OCI-LY1 (cell line): Measurements from ENCODE around the gene CACNA1I.

Experiments used
- H2AFZ ChIP-seq: fragments of 200-600 bp; sonication (generic), shearing (Covaris generic); 2 replicates; pipeline ENCODE4 v1.6.0; 2014; ENCODE audit warnings: antibody characterized with exemption, mild to moderate bottlenecking, low read length
- H3F3A ChIP-seq: fragments of 200-600 bp; sonication (generic), shearing (Covaris generic); 2 replicates; pipeline ENCODE4 v1.6.0; 2014; ENCODE audit warnings: mild to moderate bottlenecking, antibody characterized with exemption, low read length, moderate library complexity; ENCODE audit not compliant: insufficient read depth
- H3K27ac ChIP-seq: fragments of 200-600 bp; sonication (generic); 2 replicates; pipeline ENCODE4 v1.5.1; 2014; ENCODE audit warnings: low read length, mixed run types, mild to moderate bottlenecking, low read depth; ENCODE audit not compliant: poor library complexity, severe bottlenecking
- H3K27me3 ChIP-seq: fragments of 200-600 bp; sonication (generic); 2 replicates; pipeline ENCODE4 v1.6.0; 2014; ENCODE audit warnings: antibody characterized with exemption, mild to moderate bottlenecking, low read length, moderate library complexity; ENCODE audit not compliant: insufficient read depth
- H3K36me3 ChIP-seq: fragments of 200-600 bp; sonication (generic); 2 replicates; pipeline ENCODE4 v1.6.1; 2014; ENCODE audit warnings: mild to moderate bottlenecking, antibody characterized with exemption, low read length, moderate library complexity, mixed read lengths; ENCODE audit not compliant: insufficient read depth
- H3K4me1 ChIP-seq: fragments of 200-600 bp; sonication (generic); 2 replicates; pipeline ENCODE4 v1.5.1; 2014; ENCODE audit warnings: mild to moderate bottlenecking, low read length, moderate library complexity; ENCODE audit not compliant: insufficient read depth, severe bottlenecking
- H3K4me2 ChIP-seq: fragments of 200-600 bp; sonication (generic), shearing (Covaris generic); 2 replicates; pipeline ENCODE4 v1.6.1; 2014; ENCODE audit warnings: low read length
- H3K4me3 ChIP-seq: fragments of 200-600 bp; sonication (generic); 2 replicates; pipeline ENCODE4 v1.5.1; 2014; ENCODE audit warnings: low read length, low read depth, mild to moderate bottlenecking, mixed read lengths; ENCODE audit not compliant: poor library complexity, severe bottlenecking
- H3K79me2 ChIP-seq: fragments of 200-600 bp; shearing (Covaris generic); 2 replicates; pipeline ENCODE4 v1.6.1; 2016; ENCODE audit warnings: mixed run types, low read length, mixed read lengths; ENCODE audit not compliant: insufficient read depth
- H3K9ac ChIP-seq: fragments of 200-600 bp; sonication (generic), shearing (Covaris generic); 2 replicates; pipeline ENCODE4 v1.6.1; 2014; ENCODE audit warnings: mild to moderate bottlenecking, low read length, mixed read lengths
- H3K9me2 ChIP-seq: fragments of 200-600 bp; sonication (generic), shearing (Covaris generic); 2 replicates; pipeline ENCODE4 v1.6.1; 2014; ENCODE audit warnings: low read depth, mild to moderate bottlenecking, low read length, mixed read lengths
- H3K9me3 ChIP-seq: fragments of 200-600 bp; shearing (Covaris generic); 2 replicates; pipeline ENCODE4 v1.6.1; 2014; ENCODE audit warnings: low read length, mixed read lengths
- H4K20me1 ChIP-seq: fragments of 200-600 bp; sonication (generic), shearing (Covaris generic); 2 replicates; pipeline ENCODE4 v1.6.0; 2016; ENCODE audit warnings: mild to moderate bottlenecking, low read length; ENCODE audit not compliant: insufficient read depth
- EZH2 ChIP-seq: fragments of 200-600 bp; sonication (generic), shearing (Covaris generic); IDR thresholded peaks from 2 replicates; pipeline ENCODE4 v1.8.0; 2017; ENCODE audit warnings: borderline replicate concordance, mixed run types, mild to moderate bottlenecking, antibody characterized with exemption, low read length, moderate library complexity, mixed read lengths
- TF ChIP-seq, protein P1 (sequence below): fragments of 200-600 bp; sonication (generic), shearing (Covaris generic); IDR thresholded peaks from 2 replicates; pipeline ENCODE4 v1.5.1; 2017; ENCODE audit warnings: mild to moderate bottlenecking, antibody characterized with exemption, low read length, moderate library complexity, mixed read lengths

The CACNA1I gene

DNA sequence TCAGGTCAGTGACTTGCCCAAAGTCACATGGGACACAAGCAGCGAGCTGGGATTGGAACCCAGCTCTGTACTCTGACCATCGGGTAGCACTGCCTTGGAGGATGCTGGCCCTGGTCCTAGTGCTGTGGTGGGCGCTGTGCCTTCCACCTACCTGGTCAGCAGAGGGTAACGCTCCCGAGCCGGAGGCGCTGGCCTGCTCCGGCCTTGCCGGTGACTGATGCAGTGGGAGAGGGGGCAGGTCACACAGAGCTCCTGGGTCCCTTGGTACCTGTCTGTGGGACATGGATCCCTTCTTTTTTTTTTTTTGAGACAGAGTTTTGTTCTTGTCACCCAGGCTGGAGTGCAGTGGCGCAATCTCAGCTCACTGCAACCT lies 43.0 kb downstream of the CACNA1I start:
- H3K79me2 ChIP-seq = no peaks in the 10 kb centered on the region
- H3K4me1 ChIP-seq = no peaks in the 10 kb centered on the region
- H3K9me3 ChIP-seq = no peaks in the 10 kb centered on the region
- no peak overlapping the region for H3K4me3 ChIP-seq
- H3K27me3 ChIP-seq = no peaks in the 10 kb centered on the region; the same call in 1 of the 2 replicates
- no peak for TF ChIP-seq EZH2
- TF ChIP-seq, protein P1, sequence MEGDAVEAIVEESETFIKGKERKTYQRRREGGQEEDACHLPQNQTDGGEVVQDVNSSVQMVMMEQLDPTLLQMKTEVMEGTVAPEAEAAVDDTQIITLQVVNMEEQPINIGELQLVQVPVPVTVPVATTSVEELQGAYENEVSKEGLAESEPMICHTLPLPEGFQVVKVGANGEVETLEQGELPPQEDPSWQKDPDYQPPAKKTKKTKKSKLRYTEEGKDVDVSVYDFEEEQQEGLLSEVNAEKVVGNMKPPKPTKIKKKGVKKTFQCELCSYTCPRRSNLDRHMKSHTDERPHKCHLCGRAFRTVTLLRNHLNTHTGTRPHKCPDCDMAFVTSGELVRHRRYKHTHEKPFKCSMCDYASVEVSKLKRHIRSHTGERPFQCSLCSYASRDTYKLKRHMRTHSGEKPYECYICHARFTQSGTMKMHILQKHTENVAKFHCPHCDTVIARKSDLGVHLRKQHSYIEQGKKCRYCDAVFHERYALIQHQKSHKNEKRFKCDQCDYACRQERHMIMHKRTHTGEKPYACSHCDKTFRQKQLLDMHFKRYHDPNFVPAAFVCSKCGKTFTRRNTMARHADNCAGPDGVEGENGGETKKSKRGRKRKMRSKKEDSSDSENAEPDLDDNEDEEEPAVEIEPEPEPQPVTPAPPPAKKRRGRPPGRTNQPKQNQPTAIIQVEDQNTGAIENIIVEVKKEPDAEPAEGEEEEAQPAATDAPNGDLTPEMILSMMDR = no peak
- H3K27ac ChIP-seq = no peak overlapping the region
- no peak overlapping the region for H3K9ac ChIP-seq
- H3K9me2 ChIP-seq = no peaks in the 10 kb centered on the region
- H2AFZ ChIP-seq = no peak overlapping the region
- H3K36me3 ChIP-seq = no peaks in the 10 kb centered on the region; the same call in 1 of the 2 replicates
- H3K4me2 ChIP-seq = no peak overlapping the region
- H4K20me1 ChIP-seq = no peaks in the 10 kb centered on the region
- no peaks in the 10 kb centered on the region for H3F3A ChIP-seq

DNA sequence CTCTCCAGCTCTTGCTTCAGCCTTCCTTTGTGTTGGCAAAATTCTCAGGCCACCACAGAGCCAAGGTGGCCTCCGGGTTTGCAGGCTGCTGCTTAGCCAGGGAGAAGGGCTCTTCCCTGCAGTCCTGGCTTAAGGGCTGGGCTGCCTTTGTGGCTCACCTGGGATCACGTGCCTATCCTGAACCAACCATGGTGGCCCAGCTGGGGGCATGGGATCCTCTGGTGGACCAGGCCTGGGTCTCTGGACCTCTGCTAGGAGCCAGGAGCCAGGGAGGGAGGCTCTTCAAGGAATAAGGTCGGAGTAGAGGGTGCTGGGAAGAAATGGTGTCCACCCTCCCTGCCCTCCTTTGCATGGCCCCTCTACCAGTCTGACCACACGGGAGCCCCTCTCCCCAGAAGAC lies 43.9 kb downstream of the CACNA1I start:
- Histone ChIP-seq H3K9me3 (no peaks in the 10 kb centered on the region), H3K27ac (no peak overlapping the region), H3K36me3 (no peaks in the 10 kb centered on the region; the same call in 1 of the 2 replicates), H3K27me3 (no peaks in the 10 kb centered on the region; the same call in 1 of the 2 replicates), H3K9ac (no peak overlapping the region), H3K4me1 (no peaks in the 10 kb centered on the region), H3K9me2 (no peaks in the 10 kb centered on the region), H4K20me1 (no peaks in the 10 kb centered on the region), H3K4me2 (no peak overlapping the region), H3F3A (no peaks in the 10 kb centered on the region), H3K79me2 (no peaks in the 10 kb centered on the region), H3K4me3 (no peak overlapping the region), H2AFZ (no peak overlapping the region)
- no peak for TF ChIP-seq EZH2
- TF ChIP-seq, protein P1 = no peak

DNA sequence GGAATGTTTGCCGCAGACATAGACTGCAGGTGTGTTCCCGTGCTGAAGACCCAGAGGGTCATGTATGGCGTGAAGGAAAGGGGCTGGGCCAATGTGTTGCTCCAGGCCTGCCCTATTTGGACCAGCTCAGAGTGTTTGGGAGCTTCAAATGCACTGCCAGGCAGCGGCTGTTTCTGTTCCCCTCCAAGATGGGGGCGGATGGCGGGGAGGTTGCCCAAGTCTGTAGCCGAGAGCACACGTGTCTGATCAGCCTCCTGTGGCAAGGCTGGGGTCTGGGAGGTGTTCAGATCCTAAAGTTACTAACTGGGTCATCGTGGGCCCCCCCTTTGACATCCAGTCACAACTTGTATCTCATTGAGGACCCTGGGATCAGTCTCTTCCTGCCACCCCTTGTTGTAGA lies 45.5 kb downstream of the CACNA1I start:
- TF ChIP-seq, protein P1 = no peak
- Histone ChIP-seq H3K4me1 (no peaks in the 10 kb centered on the region), H4K20me1 (no peaks in the 10 kb centered on the region), H3K9me3 (no peaks in the 10 kb centered on the region), H3K9me2 (no peaks in the 10 kb centered on the region), H3K36me3 (no peaks in the 10 kb centered on the region; the same call in 1 of the 2 replicates), H3K79me2 (no peaks in the 10 kb centered on the region), H3K4me3 (no peak overlapping the region), H3F3A (no peaks in the 10 kb centered on the region), H3K4me2 (no peak overlapping the region), H3K27ac (no peak overlapping the region), H3K27me3 (no peaks in the 10 kb centered on the region; the same call in 1 of the 2 replicates), H2AFZ (no peak overlapping the region), H3K9ac (no peak overlapping the region)
